GM21786 (cell line): ENCODE measurements around the gene DTWD2.
A peak's percentile ranks its signal among the peaks of the same experiment; 100 is the strongest.
"Not testable (repeated sequence)": the region's sequence is repeated elsewhere in the genome, so short reads cannot be mapped to it uniquely, and the experiment has no call there.

Source experiments
- ATAC-seq: cut with Tn5 transposase; IDR thresholded peaks from one replicate; pipeline ENCODE4 v1.9.1; 2021; ENCODE audit not compliant: unreplicated experiment

Gene DTWD2

GRCh38 chr5:118952992-118953651 lies 35.2 kb downstream of the DTWD2 start:
- ATAC-seq: no peak

DNA sequence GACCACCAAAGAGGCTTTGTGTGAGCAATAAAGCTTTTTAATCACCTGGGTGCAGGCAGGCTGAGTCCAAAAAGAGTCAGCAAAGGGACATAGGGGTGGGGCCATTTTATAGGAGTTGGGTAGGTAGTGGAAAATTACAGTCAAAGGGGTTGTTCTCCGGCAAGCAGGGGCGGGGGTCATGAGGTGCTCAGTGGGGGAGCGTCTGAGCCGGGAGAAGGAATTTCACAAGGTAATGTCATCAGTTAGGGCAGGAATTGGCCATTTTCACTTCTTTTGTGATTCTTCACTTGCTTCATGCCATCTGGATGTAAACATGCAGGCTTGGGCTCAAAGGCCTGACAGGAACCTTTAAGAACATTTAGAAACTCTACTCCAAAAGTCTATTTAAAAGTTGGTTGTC lies 36.0 kb downstream of the DTWD2 start:
- ATAC-seq: not testable (repeated sequence)

- not testable (repeated sequence) for ATAC-seq
Observed at GRCh38 chr5:118950354-118950753, 38.0 kb downstream of the DTWD2 start.

DNA sequence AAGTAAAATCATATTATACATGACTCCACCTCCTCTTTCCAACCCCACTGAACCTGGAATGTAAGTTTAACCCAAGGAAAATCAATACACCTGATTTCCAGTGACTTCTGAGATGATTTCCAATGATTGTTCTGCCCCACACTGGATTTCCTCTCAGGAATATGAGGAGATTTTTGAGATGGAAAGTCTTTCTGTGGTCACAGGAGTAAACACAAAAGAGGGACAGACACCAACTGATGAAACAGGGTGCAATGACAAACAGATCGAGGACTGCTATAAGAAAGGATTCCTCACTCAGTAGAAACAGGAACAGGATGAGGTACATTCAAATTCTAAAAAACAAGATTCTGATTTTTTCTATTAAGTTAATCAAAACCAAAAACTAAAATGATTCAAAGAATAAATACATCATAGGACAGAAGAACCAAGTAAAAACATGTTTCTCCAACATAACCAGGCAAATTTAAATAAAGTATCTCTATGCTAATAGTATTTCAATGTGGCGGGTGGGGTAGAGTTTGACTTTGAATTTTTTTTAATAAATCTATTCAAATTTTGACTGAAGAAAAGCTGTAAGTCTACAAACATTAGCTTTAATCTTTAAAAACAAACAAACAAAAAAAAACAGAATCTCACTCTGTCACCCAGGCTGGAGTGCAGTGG lies 42.1 kb downstream of the DTWD2 start:
- no peak for ATAC-seq

- peak; percentile 66 for ATAC-seq
Observed at GRCh38 chr5:118937393-118938061, 50.8 kb downstream of the DTWD2 start.

DNA sequence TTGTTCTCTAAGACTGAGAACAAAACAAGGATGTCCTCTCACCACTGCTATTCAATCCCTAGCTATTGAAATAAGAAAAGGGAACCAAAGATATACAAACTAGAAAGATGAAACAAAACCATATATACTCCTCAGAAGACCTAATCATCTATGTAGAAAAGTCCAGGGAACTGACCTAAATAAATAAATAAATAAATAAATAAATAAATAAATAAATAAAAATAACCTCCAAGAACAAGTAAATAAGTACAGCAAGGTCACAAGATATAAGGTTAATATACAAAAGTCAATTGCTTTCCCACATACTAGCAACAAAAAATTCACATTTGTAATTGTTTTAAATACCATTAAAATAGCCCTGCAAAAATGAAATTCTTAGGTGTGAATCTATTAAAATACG lies 54.6 kb downstream of the DTWD2 start:
- no peak for ATAC-seq

DNA sequence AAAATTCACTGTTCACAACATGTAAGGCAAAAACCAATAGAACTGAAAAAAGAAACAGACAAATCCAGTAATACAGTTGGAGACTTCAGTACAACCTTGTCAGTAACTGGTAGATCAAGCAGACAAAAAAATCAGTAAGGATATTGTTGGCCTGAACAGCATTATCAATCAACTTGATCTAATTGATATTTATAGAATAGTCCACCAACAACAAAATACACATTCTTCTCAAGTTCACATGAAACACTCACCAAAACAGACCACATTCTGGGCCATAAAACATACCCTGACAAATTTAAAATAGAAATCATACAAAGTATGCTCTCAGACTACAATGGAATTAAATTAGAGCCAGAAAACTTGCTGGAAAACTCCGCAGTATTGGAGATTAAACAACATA lies 56.8 kb downstream of the DTWD2 start:
- ATAC-seq: no peak

DNA sequence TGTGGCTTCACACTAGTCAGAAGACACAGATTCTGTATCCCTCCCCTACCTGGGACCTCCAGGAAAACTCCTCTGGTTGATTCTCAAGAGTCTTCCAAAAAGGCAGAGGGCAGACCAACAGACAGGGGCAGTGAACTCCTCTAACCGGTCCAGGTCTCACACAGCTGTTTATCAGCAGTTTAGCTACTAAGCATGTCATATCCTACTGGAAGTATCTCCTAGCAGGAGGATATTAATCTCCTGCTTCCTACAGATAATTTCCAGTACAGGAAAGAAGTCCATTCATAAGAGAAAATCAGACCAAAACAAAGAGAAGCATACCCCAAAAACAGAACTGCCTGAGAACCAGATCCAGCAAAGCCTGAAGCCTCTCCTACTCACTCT lies 64.3 kb downstream of the DTWD2 start:
- no peak for ATAC-seq

DNA sequence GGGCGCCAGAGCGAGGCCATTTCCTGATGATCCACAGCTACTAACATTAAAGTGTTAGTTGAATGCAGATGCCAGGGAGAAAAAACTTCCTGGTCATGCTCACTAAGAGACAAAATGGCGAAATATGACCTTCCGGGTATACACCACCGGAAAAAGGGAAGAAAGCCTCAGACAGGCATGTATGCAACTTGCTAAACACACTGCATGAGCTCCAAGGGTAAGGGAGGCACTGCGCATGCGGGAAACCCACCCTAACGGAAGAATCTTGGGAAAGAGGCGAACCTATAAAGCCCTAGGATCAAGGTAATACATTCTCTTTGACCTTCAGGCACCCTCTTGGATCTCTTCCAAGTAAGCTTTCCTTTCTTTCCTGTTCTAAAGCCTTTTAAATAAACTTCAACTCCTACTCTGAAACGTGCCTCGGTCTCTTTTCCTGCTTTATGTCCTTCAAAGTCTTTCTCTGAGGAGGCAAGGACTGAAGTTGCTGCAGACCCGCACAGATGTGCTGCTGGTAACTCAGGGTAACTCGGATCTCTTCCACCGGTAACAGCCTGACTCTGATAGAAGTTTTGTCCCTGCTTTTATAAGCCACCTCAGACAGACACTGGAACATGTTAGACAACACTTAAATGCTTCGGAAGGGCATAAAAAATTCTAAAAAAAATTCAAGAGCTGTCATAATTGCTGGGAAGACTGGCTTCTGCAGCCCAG lies 64.9 kb downstream of the DTWD2 start:
- ATAC-seq: no peak

DNA sequence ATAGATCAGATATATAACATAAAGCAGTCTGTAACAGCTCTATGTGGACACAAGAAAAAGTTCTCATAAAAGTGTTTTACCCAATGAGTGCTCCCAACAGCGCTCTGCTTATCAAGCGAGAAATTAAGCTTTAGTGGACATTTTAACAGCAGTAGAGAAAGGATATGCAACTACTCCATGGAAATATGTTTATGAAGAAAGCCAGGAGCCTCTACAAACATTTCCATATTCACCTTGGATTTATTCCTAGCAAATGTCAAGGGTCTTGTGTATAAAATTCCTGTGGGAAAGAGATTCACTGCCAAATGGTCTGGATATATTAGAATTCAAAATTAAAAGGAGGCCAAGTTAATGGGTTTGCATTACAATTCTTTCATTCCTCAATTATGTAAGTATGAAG lies 66.5 kb downstream of the DTWD2 start:
- no peak for ATAC-seq

DNA sequence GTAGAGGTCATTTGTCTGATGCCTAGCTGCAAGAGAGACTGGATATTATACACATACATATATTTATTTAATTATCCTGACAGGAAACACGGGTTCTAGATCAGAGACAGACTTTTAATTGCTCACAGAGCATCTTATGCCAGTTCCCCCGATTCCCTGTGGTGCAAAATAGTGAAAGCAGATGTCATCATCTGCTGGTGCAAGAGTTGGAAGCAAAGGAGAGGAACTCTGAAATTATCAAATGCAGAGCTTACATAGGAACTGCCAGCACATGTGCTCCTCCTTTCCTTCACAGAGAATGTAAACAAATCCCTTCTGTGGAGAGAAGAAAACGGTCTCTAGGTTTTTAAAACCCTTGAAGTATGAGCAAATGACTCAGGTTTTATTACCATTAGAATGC lies 69.3 kb downstream of the DTWD2 start:
- no peak for ATAC-seq

GRCh38 chr5:118918232-118918631 lies 70.1 kb downstream of the DTWD2 start:
- no peak for ATAC-seq

- ATAC-seq: not testable (repeated sequence)
Observed at GRCh38 chr5:118907536-118907935, 80.8 kb downstream of the DTWD2 start.

GRCh38 chr5:118906947-118907346 lies 81.4 kb downstream of the DTWD2 start:
- no peak for ATAC-seq

GRCh38 chr5:118905196-118905595 lies 83.2 kb downstream of the DTWD2 start:
- no peak for ATAC-seq

DNA sequence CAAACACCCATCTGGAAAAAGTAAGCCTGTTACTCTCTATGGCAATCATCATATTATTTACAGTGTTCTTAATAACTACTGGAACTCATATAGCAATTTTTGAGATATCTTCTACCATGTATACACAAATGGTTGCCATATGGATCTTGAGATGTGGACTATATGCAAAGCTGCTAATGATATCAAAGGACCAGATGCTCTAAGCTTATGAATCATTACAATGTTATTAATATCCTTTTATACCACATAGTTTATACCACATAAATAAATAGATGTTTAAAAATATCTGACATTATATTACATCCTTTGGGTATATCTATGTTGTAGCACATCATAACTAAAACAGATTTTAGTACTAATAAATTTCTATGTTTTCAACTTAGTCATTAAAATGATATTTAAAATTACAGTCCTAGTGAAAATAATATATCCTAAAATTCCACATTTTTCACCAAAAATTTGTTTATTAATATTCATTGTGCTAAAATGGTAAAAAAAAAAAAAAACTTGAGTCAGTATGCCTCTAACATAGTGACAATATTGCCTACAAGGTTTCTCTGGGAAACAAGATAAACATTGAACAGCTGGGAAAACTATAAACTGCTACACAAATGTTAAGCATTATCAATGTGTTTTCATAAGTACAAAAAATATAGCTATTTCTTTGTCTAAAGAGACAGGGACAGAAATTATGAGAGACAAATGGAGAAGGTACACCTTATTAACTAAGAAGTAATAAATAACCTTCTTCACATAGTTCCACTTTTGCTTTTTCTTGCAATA lies 85.5 kb downstream of the DTWD2 start:
- ATAC-seq: no peak

DNA sequence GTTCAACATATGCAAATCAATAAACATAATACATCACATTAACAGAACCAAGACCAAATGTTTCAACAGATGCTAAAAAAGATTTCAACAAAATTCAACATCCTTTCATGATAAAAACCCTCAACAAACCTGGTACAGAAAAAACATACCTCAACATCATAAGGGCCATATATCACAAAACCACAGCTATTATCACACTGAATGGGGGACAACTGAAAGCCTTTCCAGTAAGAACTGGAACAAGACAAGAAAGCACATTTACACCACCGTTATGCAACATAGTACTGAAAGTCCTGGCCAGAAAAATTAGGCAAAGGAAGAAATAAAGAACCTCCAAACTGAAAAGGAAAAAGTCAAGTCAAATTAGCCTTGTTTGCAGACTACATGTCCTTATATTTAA lies 93.6 kb downstream of the DTWD2 start:
- ATAC-seq: no peak

DNA sequence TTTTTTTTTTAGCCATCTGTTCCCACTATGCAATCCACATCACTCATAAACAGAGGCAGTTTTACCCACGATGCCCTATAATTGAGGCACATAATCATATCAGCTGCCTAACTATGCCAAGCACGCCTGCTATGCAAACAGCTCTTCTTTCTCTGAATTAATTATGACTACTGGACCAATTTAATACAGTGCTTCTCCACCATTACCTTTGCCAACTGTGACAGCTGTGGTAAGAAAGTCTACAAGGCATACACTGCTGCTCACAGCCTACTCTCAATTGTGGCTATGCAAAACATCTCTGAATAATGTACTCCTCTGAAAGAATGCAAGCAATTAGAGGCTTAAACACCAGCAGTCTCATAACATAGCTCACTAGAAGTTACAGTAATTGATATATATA lies 97.1 kb downstream of the DTWD2 start:
- no peak for ATAC-seq

DNA sequence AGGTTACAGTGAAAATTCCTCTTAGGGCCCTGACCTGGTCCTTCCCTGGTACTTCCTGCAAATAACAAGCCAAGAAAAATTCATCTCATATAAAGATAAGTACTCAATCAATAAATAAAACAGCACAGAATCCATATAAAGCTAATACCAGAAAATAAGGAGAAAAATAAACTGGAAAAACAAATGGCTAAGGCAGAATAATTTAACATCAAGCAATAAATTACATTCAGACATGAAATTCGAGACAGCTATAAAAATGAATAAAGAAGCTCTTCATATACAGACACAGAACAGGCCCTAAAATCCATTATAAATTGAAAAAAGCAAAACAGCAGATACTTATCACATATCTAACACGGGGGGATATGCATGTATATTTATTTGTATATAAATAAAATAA lies 99.2 kb downstream of the DTWD2 start:
- ATAC-seq: no peak

DNA sequence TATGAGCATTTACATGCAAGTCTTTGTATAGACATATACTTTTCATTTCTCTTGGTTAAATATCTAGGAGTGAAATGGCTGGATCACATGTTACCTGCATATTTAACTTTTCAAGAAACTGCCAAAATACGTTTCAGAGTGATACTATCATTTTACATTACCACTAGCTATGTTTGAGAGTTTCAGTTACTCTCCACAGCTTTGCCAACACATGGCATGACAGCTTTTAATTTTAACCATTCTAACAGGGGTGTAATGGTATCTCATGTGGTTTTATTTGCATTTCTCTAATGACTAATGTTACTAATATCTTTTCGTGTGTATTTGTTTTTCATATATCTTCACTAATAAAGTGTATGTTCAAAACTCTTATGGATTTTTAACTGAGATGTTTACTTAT lies 99.8 kb downstream of the DTWD2 start:
- ATAC-seq: no peak

DNA sequence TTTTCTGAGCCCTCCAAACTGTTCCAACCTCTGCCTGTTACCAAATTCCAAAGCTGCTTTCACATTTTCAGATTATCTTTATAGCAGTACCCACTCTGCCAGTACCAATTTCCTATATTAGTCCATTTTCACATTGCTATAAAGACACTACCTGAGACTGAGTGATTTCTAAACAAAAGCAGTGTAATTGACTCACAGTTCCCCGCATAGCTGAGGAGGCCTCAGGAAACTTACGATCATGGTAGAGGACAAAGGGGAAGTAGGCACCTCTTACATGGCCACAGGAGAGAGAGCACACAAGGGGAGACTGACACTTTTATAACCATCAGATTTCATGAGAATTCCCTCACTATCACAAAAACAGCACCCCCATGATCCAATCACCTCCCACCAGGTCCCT lies 105.0 kb downstream of the DTWD2 start:
- peak; percentile 51 for ATAC-seq
